ENCODE results near the gene CNOT6. TPM values are rescaled to one million over a fixed set of nuclear protein-coding genes. Genes with fewer than 3 reads are reported as not detected.
"Not testable (repeated sequence)": the region's sequence is repeated elsewhere in the genome, so short reads cannot be mapped to it uniquely, and the experiment has no call there.

The CNOT6 gene
- total RNA-seq, 1 experiment from 2014 or later: 60.9 TPM

GRCh38 chr5:180464603-180464970 is 29.6 kb upstream of the CNOT6 start:
- ChIA-PET CTCF (no interaction called here), POLR2A (ENCODE audit: low non-redundant PET) (no interaction called here)
- Histone ChIP-seq H3K27ac (ENCODE audit: low read depth, low read length, poor library complexity, severe bottlenecking) (no peak overlapping the region), H3K36me3 (ENCODE audit: insufficient read depth, low read length, poor library complexity, severe bottlenecking) (no peaks in the 10 kb centered on the region), H3K9me3 (ENCODE audit: low read depth, low read length, poor library complexity, severe bottlenecking) (no peaks in the 10 kb centered on the region), H3K27me3 (replicated peaks; ENCODE audit: insufficient read depth, low read depth, low read length, poor library complexity) (no peaks in the 10 kb centered on the region), H3K4me1 (ENCODE audit: insufficient read depth, low read length, poor library complexity, severe bottlenecking) (no peaks in the 10 kb centered on the region), H3K4me3 (ENCODE audit: low read depth, low read length, poor library complexity, severe bottlenecking) (no peak overlapping the region)
- TF ChIP-seq EZH2 (IDR thresholded peaks at IDR 0.05; ENCODE audit: borderline replicate concordance, low read depth, low read length, poor library complexity, severe bottlenecking): no peak
- no peak for TF ChIP-seq CTCF (conservative IDR thresholded peaks at IDR 0.05; ENCODE audit: low read depth, low read length)
- no TSS peak for BruUV-seq (replicated peaks)
- no peak for DNase-seq (ENCODE audit: low spot score)
- intact Hi-C loops (cut with micrococcal nuclease; ENCODE audit: unreplicated experiment): no loop called here

- DNase-seq (ENCODE audit: low spot score); intact Hi-C loops (cut with micrococcal nuclease; ENCODE audit: unreplicated experiment); H3K4me1 ChIP-seq (ENCODE audit: insufficient read depth, low read length, poor library complexity, severe bottlenecking); H3K27me3 ChIP-seq (replicated peaks; ENCODE audit: insufficient read depth, low read depth, low read length, poor library complexity); POLR2A ChIA-PET (ENCODE audit: low non-redundant PET); H3K27ac ChIP-seq (ENCODE audit: low read depth, low read length, poor library complexity, severe bottlenecking); H3K9me3 ChIP-seq (ENCODE audit: low read depth, low read length, poor library complexity, severe bottlenecking); BruUV-seq (replicated peaks); H3K4me3 ChIP-seq (ENCODE audit: low read depth, low read length, poor library complexity, severe bottlenecking); H3K36me3 ChIP-seq (ENCODE audit: insufficient read depth, low read length, poor library complexity, severe bottlenecking); CTCF ChIA-PET: not testable (repeated sequence)
Observed at GRCh38 chr5:180465052-180465451, 29.1 kb upstream of the CNOT6 start.

- H3K4me1 ChIP-seq (ENCODE audit: insufficient read depth, low read length, poor library complexity, severe bottlenecking): no peaks in the 10 kb centered on the region
- no peak for TF ChIP-seq EZH2 (IDR thresholded peaks at IDR 0.05; ENCODE audit: borderline replicate concordance, low read depth, low read length, poor library complexity, severe bottlenecking)
- TF ChIP-seq CTCF (conservative IDR thresholded peaks at IDR 0.05; ENCODE audit: low read depth, low read length): no peak
- BruUV-seq (replicated peaks): no TSS peak
- ChIA-PET CTCF (interaction anchor here (0.6 kb wide), 1 partner anchor 348 kb away, joined by 6 read pairs; no protein-coding TSS in a partner anchor), POLR2A (ENCODE audit: low non-redundant PET) (no interaction called here)
- no peaks in the 10 kb centered on the region for H3K36me3 ChIP-seq (ENCODE audit: insufficient read depth, low read length, poor library complexity, severe bottlenecking)
- no peak overlapping the region for H3K4me3 ChIP-seq (ENCODE audit: low read depth, low read length, poor library complexity, severe bottlenecking)
- intact Hi-C loops (cut with micrococcal nuclease; ENCODE audit: unreplicated experiment): no loop called here
- H3K9me3 ChIP-seq (ENCODE audit: low read depth, low read length, poor library complexity, severe bottlenecking): no peaks in the 10 kb centered on the region
- no peak overlapping the region for H3K27ac ChIP-seq (ENCODE audit: low read depth, low read length, poor library complexity, severe bottlenecking)
- H3K27me3 ChIP-seq (replicated peaks; ENCODE audit: insufficient read depth, low read depth, low read length, poor library complexity): no peaks in the 10 kb centered on the region
- DNase-seq (ENCODE audit: low spot score): no peak
Observed at GRCh38 chr5:180466316-180466715, 27.9 kb upstream of the CNOT6 start.
